Stimulated activated CD8-positive, alpha-beta memory T cell treated with anti-CD3 and anti-CD28 coated beads, Interleukin-15, amount 100 ng/mL, for 4 hours (primary cell): ENCODE measurements around the gene LRP1B.

Experiments
- DNase-seq, 2 donors: peaks; one replicate each; pipeline ENCODE4 v3.0.0-alpha.2; 2020; ENCODE audit warnings: low read depth in 2 of 2

Gene LRP1B

GRCh38 chr2:142041996-142042395 is 88.8 kb downstream of the LRP1B start:
- DNase-seq = no peak

DNA sequence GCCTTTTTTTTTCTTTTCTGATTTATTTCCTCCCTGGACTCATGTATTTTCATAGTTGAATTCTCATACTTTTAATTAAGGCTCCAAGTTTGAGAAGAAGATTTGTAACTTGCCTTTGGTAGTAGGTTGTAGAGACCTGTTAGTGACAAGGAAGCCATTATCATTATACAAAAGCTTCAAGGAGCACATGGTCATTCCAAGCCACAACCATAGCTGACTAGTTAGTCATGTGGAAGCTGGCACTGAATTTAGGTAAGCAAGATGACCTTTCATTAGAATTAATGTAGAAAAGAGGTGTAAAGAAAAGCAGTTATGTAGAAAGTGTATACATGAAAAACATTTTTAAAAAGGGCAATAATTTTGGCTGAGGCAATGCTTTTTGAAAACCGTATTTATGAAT is 89.7 kb downstream of the LRP1B start:
- DNase-seq = no peak

GRCh38 chr2:142040556-142040955 is 90.3 kb downstream of the LRP1B start:
- no peak for DNase-seq

DNA sequence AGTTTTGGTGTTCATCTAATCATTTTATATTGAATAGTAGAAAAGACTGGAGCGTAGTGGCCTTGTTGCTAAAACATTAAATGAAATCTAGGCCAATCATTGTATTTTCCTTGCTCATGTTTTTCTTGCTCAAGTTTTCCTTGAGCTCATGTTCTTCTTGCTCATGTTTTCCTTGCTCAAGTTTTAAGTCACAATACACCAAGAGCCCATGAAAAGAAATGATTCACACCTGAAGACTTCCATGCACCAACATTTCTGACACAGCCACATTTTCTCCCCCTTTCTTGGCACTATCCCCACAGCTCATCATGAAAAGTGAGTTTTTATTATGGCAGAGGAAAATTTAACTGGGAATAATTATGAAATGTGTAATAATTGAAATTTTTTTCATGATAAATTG is 92.0 kb downstream of the LRP1B start:
- DNase-seq = no peak

- no peak for DNase-seq
Measured at GRCh38 chr2:142037744-142038143, 93.1 kb downstream of the LRP1B start.

DNA sequence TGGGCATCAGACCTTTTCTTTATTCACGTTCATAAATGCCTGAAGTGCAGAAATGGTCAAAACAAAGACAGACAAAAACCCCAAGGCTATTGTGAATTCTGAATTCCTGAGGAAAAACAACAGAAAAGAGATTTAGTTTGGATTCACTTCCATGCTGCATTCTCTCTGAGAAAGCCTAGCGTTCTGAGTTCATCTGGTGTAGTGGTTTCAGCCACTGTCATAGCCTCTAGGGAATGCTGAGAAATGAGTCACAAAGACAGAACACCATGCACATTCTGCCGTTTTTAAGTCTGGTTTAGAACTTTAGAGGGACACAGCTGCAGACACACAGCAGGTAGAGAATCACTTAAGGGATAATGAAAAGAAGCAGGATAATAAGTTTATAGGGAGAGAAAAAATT is 93.8 kb downstream of the LRP1B start:
- DNase-seq = no peak

- DNase-seq = no peak
Measured at GRCh38 chr2:142033393-142033792, 97.4 kb downstream of the LRP1B start.

DNA sequence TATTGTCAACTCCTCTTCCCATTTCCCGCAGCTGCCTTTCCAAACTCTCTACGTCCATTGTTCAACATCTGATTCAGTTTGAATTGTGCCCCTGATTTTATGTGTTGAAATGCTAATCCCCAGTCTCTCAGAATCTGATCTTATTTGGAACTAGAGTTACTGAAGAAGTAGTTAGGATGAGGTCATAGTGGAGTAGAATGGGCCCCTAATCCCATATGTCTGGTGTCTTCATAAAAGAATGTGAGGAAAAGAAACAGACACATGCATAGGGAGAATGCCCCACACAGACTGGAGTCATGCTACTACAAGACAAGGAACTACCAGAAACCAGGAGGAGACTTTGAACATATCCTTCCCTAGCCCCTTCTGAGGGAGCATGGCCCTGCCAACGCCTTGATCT is 99.2 kb downstream of the LRP1B start:
- DNase-seq = no peak

DNA sequence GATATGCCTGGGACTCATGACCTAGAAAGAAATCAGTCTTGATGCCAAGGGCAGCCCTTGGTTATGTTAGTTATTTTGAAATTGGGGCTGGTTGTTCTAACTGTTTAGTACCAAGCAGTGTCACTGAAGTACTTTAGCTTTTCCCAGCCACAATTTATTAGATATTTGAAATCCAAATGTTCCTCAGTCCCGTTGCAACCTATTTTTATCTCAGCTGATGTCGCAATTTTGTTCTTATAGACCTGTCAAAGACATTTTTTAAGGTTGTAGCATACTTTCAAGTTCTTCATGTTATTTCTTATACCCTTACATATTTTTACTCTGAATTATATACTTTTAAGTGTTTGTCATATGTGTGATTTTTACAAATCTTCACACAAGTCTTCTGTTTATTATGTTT is 100.1 kb downstream of the LRP1B start:
- no peak for DNase-seq

GRCh38 chr2:142029974-142030373 is 100.8 kb downstream of the LRP1B start:
- no peak for DNase-seq

- DNase-seq = no peak
Measured at GRCh38 chr2:142025394-142025793, 105.4 kb downstream of the LRP1B start.

GRCh38 chr2:142020368-142020767 is 110.4 kb downstream of the LRP1B start:
- DNase-seq = no peak

DNA sequence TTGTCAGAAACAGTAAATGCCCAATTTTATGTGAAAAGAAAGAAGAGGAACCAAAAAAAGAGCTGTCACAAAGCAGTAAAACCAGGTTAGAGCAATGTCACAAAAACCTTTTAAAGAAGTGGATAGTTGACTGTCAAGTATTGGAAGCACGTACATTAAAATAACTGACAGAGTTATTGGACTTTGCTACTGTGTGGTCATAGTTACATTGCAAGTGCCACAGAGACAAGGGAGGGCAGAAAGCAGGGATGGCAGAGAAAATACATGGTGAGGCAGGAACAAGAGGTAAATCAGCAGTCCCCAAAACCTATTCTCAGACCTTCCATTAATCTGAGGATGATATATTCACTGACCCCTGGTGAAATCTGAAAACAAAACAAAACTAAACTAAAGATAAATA is 116.3 kb downstream of the LRP1B start:
- DNase-seq = no peak

DNA sequence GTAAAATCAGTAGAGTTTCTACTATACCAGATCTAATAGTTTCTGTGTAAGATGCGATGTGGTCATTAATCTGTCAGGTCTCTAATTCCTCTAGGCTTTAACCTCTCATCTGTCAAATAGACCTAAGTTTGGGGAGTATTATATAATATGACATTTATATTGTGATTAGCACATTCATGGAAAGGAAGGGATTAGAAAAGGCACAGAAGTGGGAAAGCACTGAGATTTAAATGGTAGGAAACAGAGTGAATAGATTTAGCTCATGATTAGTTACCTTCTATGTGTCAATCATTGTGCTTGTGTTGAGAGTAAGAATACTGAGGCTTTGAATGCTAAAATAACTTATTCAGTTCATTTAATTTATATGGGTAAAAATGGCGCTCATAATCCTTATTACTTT is 118.0 kb downstream of the LRP1B start:
- no peak for DNase-seq

GRCh38 chr2:142010477-142011270 is 120.1 kb downstream of the LRP1B start:
- DNase-seq = no peak

GRCh38 chr2:142008135-142008744 is 122.6 kb downstream of the LRP1B start:
- DNase-seq = no peak

DNA sequence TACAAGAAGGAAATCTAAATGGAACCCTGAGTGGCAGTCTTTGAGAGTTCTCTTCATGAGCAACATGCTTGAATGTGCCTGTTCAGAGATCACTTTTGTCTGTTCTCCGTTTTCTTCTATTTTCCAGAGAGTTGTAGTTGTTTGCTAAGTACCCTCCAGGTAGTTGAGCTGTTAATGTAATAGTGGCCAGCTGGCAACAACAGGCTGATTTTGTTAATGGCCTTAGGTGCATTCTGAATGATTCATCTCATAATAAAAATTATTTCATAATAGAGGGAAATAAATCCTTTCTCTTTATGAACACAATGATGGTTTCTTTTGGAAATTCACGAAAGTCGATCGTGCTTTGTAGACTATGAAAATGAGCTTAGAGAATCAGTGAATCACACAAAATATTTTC is 136.8 kb downstream of the LRP1B start:
- no peak for DNase-seq

GRCh38 chr2:141992695-141993094 is 138.1 kb downstream of the LRP1B start:
- no peak for DNase-seq

GRCh38 chr2:141968433-141968832 is 162.4 kb downstream of the LRP1B start:
- no peak for DNase-seq

DNA sequence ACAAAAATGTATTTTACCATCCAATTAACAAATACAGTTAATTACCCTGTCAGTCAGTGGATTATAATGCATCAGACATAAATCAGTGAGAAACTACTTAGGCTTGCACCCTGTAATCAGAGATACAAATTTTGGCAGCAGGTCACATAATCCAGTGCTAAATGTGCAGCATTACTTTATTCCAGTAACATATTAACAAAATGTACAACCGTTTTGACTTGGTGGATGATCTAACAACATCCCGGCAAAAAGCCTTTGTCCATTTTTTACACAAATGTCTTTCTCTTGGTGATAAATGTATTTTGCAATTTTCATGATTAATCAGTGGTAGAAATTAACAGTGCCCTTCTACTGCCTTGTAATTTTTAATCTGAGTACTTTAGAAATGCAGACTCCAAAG is 162.8 kb downstream of the LRP1B start:
- DNase-seq = no peak

GRCh38 chr2:141967503-141967902 is 163.3 kb downstream of the LRP1B start:
- no peak for DNase-seq

GRCh38 chr2:141959941-141960340 is 170.9 kb downstream of the LRP1B start:
- DNase-seq = no peak

GRCh38 chr2:141959016-141959415 is 171.8 kb downstream of the LRP1B start:
- DNase-seq = no peak
